Measurements from ENCODE around the gene FOXRED2.

- TF ChIP-seq CTCF (IDR thresholded peaks at IDR 0.05; ENCODE audit: insufficient read depth, low read length, poor library complexity, severe bottlenecking) (no peak), EZH2phosphoT487 (conservative IDR thresholded peaks at IDR 0.05; ENCODE audit: low read length) (no peak)
These were observed 49.0 kb downstream of the FOXRED2 start for GRCh38 chr22:36457688-36458450.

All from SU-DHL-6 (cell line).